ENCODE measurements around the gene OR2A12.

- TF ChIP-seq, protein P1, sequence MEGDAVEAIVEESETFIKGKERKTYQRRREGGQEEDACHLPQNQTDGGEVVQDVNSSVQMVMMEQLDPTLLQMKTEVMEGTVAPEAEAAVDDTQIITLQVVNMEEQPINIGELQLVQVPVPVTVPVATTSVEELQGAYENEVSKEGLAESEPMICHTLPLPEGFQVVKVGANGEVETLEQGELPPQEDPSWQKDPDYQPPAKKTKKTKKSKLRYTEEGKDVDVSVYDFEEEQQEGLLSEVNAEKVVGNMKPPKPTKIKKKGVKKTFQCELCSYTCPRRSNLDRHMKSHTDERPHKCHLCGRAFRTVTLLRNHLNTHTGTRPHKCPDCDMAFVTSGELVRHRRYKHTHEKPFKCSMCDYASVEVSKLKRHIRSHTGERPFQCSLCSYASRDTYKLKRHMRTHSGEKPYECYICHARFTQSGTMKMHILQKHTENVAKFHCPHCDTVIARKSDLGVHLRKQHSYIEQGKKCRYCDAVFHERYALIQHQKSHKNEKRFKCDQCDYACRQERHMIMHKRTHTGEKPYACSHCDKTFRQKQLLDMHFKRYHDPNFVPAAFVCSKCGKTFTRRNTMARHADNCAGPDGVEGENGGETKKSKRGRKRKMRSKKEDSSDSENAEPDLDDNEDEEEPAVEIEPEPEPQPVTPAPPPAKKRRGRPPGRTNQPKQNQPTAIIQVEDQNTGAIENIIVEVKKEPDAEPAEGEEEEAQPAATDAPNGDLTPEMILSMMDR (conservative IDR thresholded peaks at IDR 0.05; ENCODE audit: low read depth, low read length) = no peak
- TF ChIP-seq EZH2 (IDR thresholded peaks at IDR 0.05; ENCODE audit: borderline replicate concordance, low read depth, low read length, poor library complexity, severe bottlenecking) = no peak
Measured at GRCh38 chr7:144049491-144049890, 36.6 kb upstream of the OR2A12 start.

Measured in A673 (cell line).